H1 (cell line): Measurements from ENCODE around the gene STARD9. TPM values are rescaled to one million over a fixed set of nuclear protein-coding genes. Genes with fewer than 3 reads are reported as not detected.

Experiments
- CTCF ChIA-PET: fragments of 300-600 bp; sonication (Branson Sonifier 250); formaldehyde crosslinking; loops from one replicate; lab custom pipeline; 2021; ENCODE audit not compliant: partially characterized antibody; lab: Charles Lee
- POLR2A ChIA-PET: fragments of 300-600 bp; sonication (Branson Sonifier 250); formaldehyde crosslinking; loops from one replicate; lab custom pipeline; 2021; ENCODE audit warnings: inconsistent platforms; ENCODE audit not compliant: partially characterized antibody; lab: Charles Lee
- DNase-seq, 2 experiments: peaks; one replicate each; pipeline versions ENCODE4 v3.0.0 to v3.0.0-alpha.2; 2010 to 2022; ENCODE audit warnings: low spot score in 2 of 2, low read depth in 1 of 2, mixed read lengths in 1 of 2
- FAIRE-seq: peaks from 2 replicates; lab custom pipeline; 2011; peaks lifted over from hg19 to GRCh38; lab: Jason Lieb, UNC
- H2AFZ ChIP-seq: 2 replicates; pipeline ENCODE4 v1.8.1; 2012; ENCODE audit warnings: low read length, inconsistent platforms
- H2AK5ac ChIP-seq: 2 replicates; pipeline ENCODE4 v1.6.1; 2013; ENCODE audit warnings: low read depth, low read length
- H2BK120ac ChIP-seq: replicated peaks from 2 replicates; pipeline ENCODE3; 2013; ENCODE audit warnings: low read depth, low read length, inconsistent platforms
- H2BK12ac ChIP-seq: 2 replicates; pipeline ENCODE4 v1.6.1; 2013; ENCODE audit warnings: low read depth, low read length
- H2BK15ac ChIP-seq: 2 replicates; pipeline ENCODE4 v1.6.1; 2013; ENCODE audit warnings: low read length
- H2BK20ac ChIP-seq: 2 replicates; pipeline ENCODE4 v1.6.1; 2013; ENCODE audit warnings: low read length
- H2BK5ac ChIP-seq: 2 replicates; pipeline ENCODE4 v1.6.1; 2013; ENCODE audit warnings: low read depth, low read length
- H3K14ac ChIP-seq: 2 replicates; pipeline ENCODE4 v1.6.1; 2013; ENCODE audit warnings: inconsistent platforms; ENCODE audit not compliant: insufficient read length
- H3K18ac ChIP-seq: 2 replicates; pipeline ENCODE4 v1.6.1; 2013; ENCODE audit warnings: low read length; ENCODE audit errors: extremely low read depth
- H3K23ac ChIP-seq: 2 replicates; pipeline ENCODE4 v1.6.1; 2013; ENCODE audit warnings: inconsistent platforms; ENCODE audit not compliant: insufficient read length
- H3K23me2 ChIP-seq: 2 replicates; pipeline ENCODE4 v1.6.1; 2013; ENCODE audit warnings: low read depth, low read length
- H3K27ac ChIP-seq: 2 replicates; pipeline ENCODE4 v1.6.1; 2011; ENCODE audit warnings: low read depth, low read length, inconsistent platforms
- H3K27me3 ChIP-seq, 4 experiments: replicated peaks in 1 of 4; 1 replicate in 1 of 4; 2 replicates in 3 of 4; pipeline versions ENCODE4 v1.6.1 to v1.8.1; 2011 to 2013; ENCODE audit warnings: low read length in 3 of 4, mild to moderate bottlenecking in 3 of 4, inconsistent platforms in 2 of 4, mixed read lengths in 2 of 4, moderate library complexity in 1 of 4; ENCODE audit not compliant: control insufficient read depth in 3 of 4, insufficient read depth in 3 of 4; ENCODE audit errors: extremely low read depth in 1 of 4
- H3K36me3 ChIP-seq, 4 experiments: 2 replicates each; pipeline versions ENCODE4 v1.6.1 to v1.8.1; 2011 to 2013; ENCODE audit warnings: mild to moderate bottlenecking in 4 of 4, low read length in 3 of 4, moderate library complexity in 2 of 4, control low read depth in 1 of 4, inconsistent platforms in 1 of 4; ENCODE audit not compliant: insufficient read depth in 4 of 4, control insufficient read depth in 2 of 4
- H3K4ac ChIP-seq: replicated peaks from 2 replicates; pipeline ENCODE3; 2013; ENCODE audit warnings: low read length, low read depth, mixed read lengths, inconsistent platforms; ENCODE audit not compliant: insufficient read length
- H3K4me1 ChIP-seq, 4 experiments: replicated peaks in 1 of 4; 1 replicate in 1 of 4; 2 replicates in 3 of 4; pipeline versions ENCODE4 v1.6.1 to v1.8.1; 2011 to 2013; ENCODE audit warnings: low read length in 3 of 4, inconsistent platforms in 2 of 4, mixed read lengths in 1 of 4; ENCODE audit not compliant: insufficient read depth in 4 of 4, control insufficient read depth in 3 of 4
- H3K4me2 ChIP-seq, 2 experiments: 2 replicates each; pipeline versions ENCODE4 v1.6.1 to v1.8.1; 2011 to 2013; ENCODE audit warnings: low read depth in 2 of 2, low read length in 2 of 2, control low read depth in 1 of 2, inconsistent platforms in 1 of 2, mild to moderate bottlenecking in 1 of 2; ENCODE audit not compliant: insufficient read depth in 1 of 2
- H3K4me3 ChIP-seq, 4 experiments: fragments of 200-600, 300-600 bp in 1 of 4; sonication (generic), shearing (Covaris generic), sonication (Bioruptor Twin) in 1 of 4; 2 replicates each; pipeline versions ENCODE4 v1.5.1 to v1.8.1; 2011 to 2016; ENCODE audit warnings: low read length in 4 of 4, low read depth in 3 of 4, control low read depth in 2 of 4, inconsistent platforms in 2 of 4, mild to moderate bottlenecking in 2 of 4, mixed read lengths in 1 of 4, moderate library complexity in 1 of 4; ENCODE audit not compliant: insufficient read depth in 2 of 4; ENCODE audit errors: extremely low read depth in 1 of 4
- H3K56ac ChIP-seq: replicated peaks from 2 replicates; pipeline ENCODE3; 2013; ENCODE audit warnings: low read depth, mild to moderate bottlenecking, mixed read lengths, low read length, inconsistent platforms; ENCODE audit not compliant: insufficient read length
- H3K79me1 ChIP-seq: 2 replicates; pipeline ENCODE4 v1.6.1; 2013; ENCODE audit warnings: low read depth, low read length, control low read depth
- H3K79me2 ChIP-seq, 2 experiments: 2 replicates each; pipeline versions ENCODE4 v1.6.1 to v1.8.1; 2012 to 2013; ENCODE audit warnings: low read length in 2 of 2, mild to moderate bottlenecking in 2 of 2, inconsistent platforms in 1 of 2; ENCODE audit not compliant: insufficient read depth in 2 of 2, control insufficient read depth in 1 of 2
- H3K9ac ChIP-seq, 4 experiments: replicated peaks in 1 of 4; 1 replicate in 1 of 4; 2 replicates in 3 of 4; pipeline versions ENCODE4 v1.6.1 to v1.8.1; 2011 to 2013; ENCODE audit warnings: low read depth in 3 of 4, low read length in 3 of 4, control low read depth in 2 of 4, mild to moderate bottlenecking in 2 of 4, moderate library complexity in 2 of 4, inconsistent platforms in 1 of 4; ENCODE audit errors: extremely low read depth in 1 of 4
- H3K9me3 ChIP-seq, 2 experiments: 2 replicates each; pipeline versions ENCODE4 v1.6.1 to v1.8.1; 2012 to 2013; ENCODE audit warnings: mild to moderate bottlenecking in 2 of 2, moderate library complexity in 2 of 2, control low read depth in 1 of 2, inconsistent platforms in 1 of 2, low read depth in 1 of 2, low read length in 1 of 2, mixed read lengths in 1 of 2; ENCODE audit not compliant: insufficient read depth in 2 of 2
- H4K20me1 ChIP-seq, 2 experiments: replicated peaks in 1 of 2; 2 replicates each; pipeline versions ENCODE3 to v1.8.1; 2011 to 2013; ENCODE audit warnings: inconsistent platforms in 2 of 2, low read length in 2 of 2, mild to moderate bottlenecking in 1 of 2; ENCODE audit not compliant: insufficient read depth in 2 of 2, control insufficient read depth in 1 of 2
- H4K5ac ChIP-seq: 2 replicates; pipeline ENCODE4 v1.6.1; 2013; ENCODE audit warnings: low read length, low read depth, mixed read lengths, inconsistent platforms; ENCODE audit not compliant: insufficient read length
- H4K8ac ChIP-seq: 2 replicates; pipeline ENCODE4 v1.8.0; 2013; ENCODE audit warnings: mild to moderate bottlenecking, moderate library complexity, low read length, inconsistent platforms; ENCODE audit not compliant: insufficient read depth; ENCODE audit errors: extremely low read depth
- H4K91ac ChIP-seq: replicated peaks from 2 replicates; pipeline ENCODE3; 2013; ENCODE audit warnings: low read length, mixed read lengths, inconsistent platforms; ENCODE audit not compliant: insufficient read length
- EGR1 ChIP-seq: IDR thresholded peaks from 2 replicates; pipeline ENCODE4 v1.6.1; 2011; ENCODE audit warnings: low read depth, low read length, borderline replicate concordance
- KDM1A ChIP-seq: fragments of 200-600, 300-600 bp; sonication (generic); IDR thresholded peaks from 2 replicates; pipeline ENCODE4 v1.7.1; 2016; ENCODE audit warnings: mild to moderate bottlenecking, low read length, borderline replicate concordance
- NRF1 ChIP-seq: IDR thresholded peaks from 2 replicates; pipeline ENCODE4 v1.6.1; 2011; ENCODE audit warnings: mild to moderate bottlenecking, low read depth, low read length, improper control_type of control experiment
- RBBP5 ChIP-seq: IDR thresholded peaks from 2 replicates; pipeline ENCODE4 v1.7.1; 2012; ENCODE audit warnings: low read depth, mild to moderate bottlenecking, inconsistent platforms, low read length, moderate library complexity, borderline replicate concordance
- RNF2 ChIP-seq: fragments of 200-900, 300-1000 bp; sonication (generic); IDR thresholded peaks from 2 replicates; pipeline ENCODE4 v1.7.1; 2016; ENCODE audit warnings: borderline replicate concordance, low read depth, mild to moderate bottlenecking, antibody characterized with exemption, low read length; ENCODE audit not compliant: poor library complexity, severe bottlenecking; ENCODE audit errors: missing control alignments
- SIX5 ChIP-seq: IDR thresholded peaks from 2 replicates; pipeline ENCODE4 v1.6.1; 2011; ENCODE audit warnings: mild to moderate bottlenecking, low read depth, low read length
- WGBS, 2 experiments: shearing (Covaris generic) in 1 of 2; methylation state at CpG; one replicate each; pipeline versions ENCODE4 v1.1.6 to v1.1.7; 2013 to 2015; ENCODE audit warnings: low lambda C conversion rate in 2 of 2, mixed read lengths in 2 of 2, inconsistent platforms in 1 of 2, low coverage in 1 of 2, missing lambda C conversion rate in 1 of 2; ENCODE audit not compliant: insufficient replicate concordance in 2 of 2, insufficient coverage in 1 of 2, insufficient read length in 1 of 2; ENCODE audit errors: extremely low coverage in 1 of 2, missing lambda C conversion rate in 1 of 2; 5-methylcytosine and 5-hydroxymethylcytosine counted together
- polyA plus RNA-seq, 7 experiments: library from polyadenylated mRNA; depleted of rRNA in 3 of 7; stranded (reverse) in 5 of 7; unstranded in 2 of 7; fragments of >200 nt in 5 of 7; fragments of 200-250 nt in 2 of 7; gene quantifications; 1 replicate in 5 of 7; 2 replicates in 1 of 7; 4 replicates in 1 of 7; pipeline versions ENCODE4 v1.2.1 to v1.2.3, GENCODE V29; 2011 to 2013; ENCODE audit warnings: missing spikeins in 2 of 7, mixed read lengths in 2 of 7
- total RNA-seq: library from RNA; stranded (reverse); fragmentation: NEBNext Ultra II Directional; extraction: Animal tissue kit (Norgen Biotek cat#: 25700); gene quantifications from 2 replicates; pipeline ENCODE4 v1.2.1, GENCODE V29; 2021
- TF ChIP-seq, protein P1 (sequence below): IDR thresholded peaks from 2 replicates; pipeline ENCODE4 v1.6.1; 2011; ENCODE audit warnings: low read depth, mild to moderate bottlenecking, low read length; ENCODE audit not compliant: insufficient read depth

Gene STARD9
- total and polyA plus RNA-seq, 2 of the 8 experiments (the other 6 are each of a cell fraction or from before 2014, with no cell fraction given): 2.8 to 7.0 TPM

DNA sequence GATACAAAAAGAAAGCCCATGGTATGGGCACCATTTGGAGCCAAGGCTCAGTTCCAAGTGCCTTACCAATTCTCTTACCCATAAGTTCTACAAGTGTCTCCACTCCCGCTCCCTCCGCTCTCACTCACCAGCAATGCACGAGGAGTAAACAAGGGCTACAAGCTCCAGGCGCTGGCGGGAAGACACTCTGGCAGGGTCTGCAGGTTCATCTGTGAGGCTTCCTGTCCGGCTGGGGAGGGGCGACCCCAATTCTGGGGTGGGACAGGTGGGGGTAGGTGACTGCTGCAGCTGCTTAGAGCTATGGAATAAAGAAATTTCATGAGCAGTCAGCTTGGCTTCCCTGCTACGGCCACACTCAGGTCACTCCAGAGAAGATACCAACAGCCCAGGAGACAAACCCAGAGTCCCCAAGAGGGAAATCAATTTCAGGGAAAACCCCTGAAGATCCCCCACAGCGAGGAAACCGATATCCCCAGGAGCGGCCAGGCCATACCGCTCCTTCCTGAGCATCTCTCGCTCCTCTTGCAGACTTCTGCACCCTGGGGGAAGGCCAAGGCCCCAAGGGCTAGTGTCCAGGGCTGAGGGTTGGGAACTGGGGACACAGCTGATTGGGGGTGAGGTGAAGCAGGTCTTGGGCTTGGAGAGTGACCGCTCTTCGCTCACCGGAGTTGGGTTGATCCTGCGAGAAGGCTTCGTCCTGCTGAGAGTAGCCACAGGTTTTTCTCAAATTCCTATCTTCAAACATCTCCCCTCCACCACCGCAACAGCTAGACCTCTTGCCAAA, 160.2 kb downstream of the STARD9 start:
- CTCF ChIA-PET: interaction anchor here (1.1 to 5.5 kb wide), 8 partner anchors 13 to 670 kb away, joined by 3 to 28 read pairs (median 4); no protein-coding TSS in a partner anchor
- DNase-seq: no peak
- no peak overlapping the region for H4K91ac ChIP-seq
- peak overlapping the region; percentile 74; the same call in 1 of the 2 replicates for H4K8ac ChIP-seq
- H2BK120ac ChIP-seq: no peak overlapping the region
- H3K27ac ChIP-seq: no peak overlapping the region
- H3K4me1 ChIP-seq: peaks cover 0 to 9% (median 1%) of the 10 kb centered on the region in 4 experiments; a peak in 4 of 7 replicates
- TF ChIP-seq NRF1: no peak
- TF ChIP-seq KDM1A: no peak
- TF ChIP-seq RBBP5: no peak
- TF ChIP-seq, protein P1, sequence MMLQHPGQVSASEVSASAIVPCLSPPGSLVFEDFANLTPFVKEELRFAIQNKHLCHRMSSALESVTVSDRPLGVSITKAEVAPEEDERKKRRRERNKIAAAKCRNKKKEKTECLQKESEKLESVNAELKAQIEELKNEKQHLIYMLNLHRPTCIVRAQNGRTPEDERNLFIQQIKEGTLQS: no peak
- no peak for TF ChIP-seq SIX5
- TF ChIP-seq EGR1: no peak
- TF ChIP-seq RNF2: no peak
- TF ChIP-seq, all 59 proteins: peak for 0
- H3K79me2 ChIP-seq: no peaks in the 10 kb centered on the region
- POLR2A ChIA-PET: interaction anchor here (1.1 to 7.1 kb wide), 2 partner anchors 14 to 27 kb away, joined by 3 to 27 read pairs; no protein-coding TSS in a partner anchor
- H3K36me3 ChIP-seq: peaks cover 4 to 30% (median 7%) of the 10 kb centered on the region in 4 experiments; a peak in 7 of 8 replicates
- no peak overlapping the region for H3K18ac ChIP-seq
- no peak overlapping the region for H2BK20ac ChIP-seq
- no peak overlapping the region for H2BK15ac ChIP-seq
- H3K4me2 ChIP-seq: peak overlapping the region; percentile 78 to 79
- H4K5ac ChIP-seq: no peak overlapping the region
- no peak overlapping the region for H2BK5ac ChIP-seq
- no peak overlapping the region for H3K23ac ChIP-seq
- H2BK12ac ChIP-seq: no peak overlapping the region
- H3K4ac ChIP-seq: no peak overlapping the region
- peaks cover 6 to 11% of the 10 kb centered on the region in 2 experiments for H4K20me1 ChIP-seq
- H3K23me2 ChIP-seq: peaks cover 7% of the 10 kb centered on the region; the same call in 1 of the 2 replicates
- H3K27me3 ChIP-seq: peaks cover 0 to 3% (median 1%) of the 10 kb centered on the region in 4 experiments; a peak in 2 of 7 replicates
- no peak for FAIRE-seq
- H3K14ac ChIP-seq: no peak overlapping the region
- H3K9me3 ChIP-seq: no peaks in the 10 kb centered on the region
- H3K56ac ChIP-seq: no peak overlapping the region
- peak overlapping the region in 1 of 4 experiments; percentile 18; a peak in 2 of 7 replicates for H3K9ac ChIP-seq
- no peaks in the 10 kb centered on the region; the same call in 1 of the 2 replicates for H3K79me1 ChIP-seq
- WGBS, 2 experiments: 81% methylated on average over 18 of the region's 19 CpGs; no CpG with 5 or more reads in 1 of the 2 experiments
- no peak overlapping the region for H2AFZ ChIP-seq
- H2AK5ac ChIP-seq: no peak overlapping the region
- peak overlapping the region; percentile 79 to 84 (median 81); a peak in 5 of 8 replicates for H3K4me3 ChIP-seq
